Measurements from ENCODE around the gene DACT2. TPM values are rescaled to one million over a fixed set of nuclear protein-coding genes. Genes with fewer than 3 reads are reported as not detected.

The DACT2 gene
- total and polyA plus RNA-seq, 2 of the 8 experiments (the other 6 are each of a cell fraction or from before 2014, with no cell fraction given), result 2.9 to 3.1 TPM

DNA sequence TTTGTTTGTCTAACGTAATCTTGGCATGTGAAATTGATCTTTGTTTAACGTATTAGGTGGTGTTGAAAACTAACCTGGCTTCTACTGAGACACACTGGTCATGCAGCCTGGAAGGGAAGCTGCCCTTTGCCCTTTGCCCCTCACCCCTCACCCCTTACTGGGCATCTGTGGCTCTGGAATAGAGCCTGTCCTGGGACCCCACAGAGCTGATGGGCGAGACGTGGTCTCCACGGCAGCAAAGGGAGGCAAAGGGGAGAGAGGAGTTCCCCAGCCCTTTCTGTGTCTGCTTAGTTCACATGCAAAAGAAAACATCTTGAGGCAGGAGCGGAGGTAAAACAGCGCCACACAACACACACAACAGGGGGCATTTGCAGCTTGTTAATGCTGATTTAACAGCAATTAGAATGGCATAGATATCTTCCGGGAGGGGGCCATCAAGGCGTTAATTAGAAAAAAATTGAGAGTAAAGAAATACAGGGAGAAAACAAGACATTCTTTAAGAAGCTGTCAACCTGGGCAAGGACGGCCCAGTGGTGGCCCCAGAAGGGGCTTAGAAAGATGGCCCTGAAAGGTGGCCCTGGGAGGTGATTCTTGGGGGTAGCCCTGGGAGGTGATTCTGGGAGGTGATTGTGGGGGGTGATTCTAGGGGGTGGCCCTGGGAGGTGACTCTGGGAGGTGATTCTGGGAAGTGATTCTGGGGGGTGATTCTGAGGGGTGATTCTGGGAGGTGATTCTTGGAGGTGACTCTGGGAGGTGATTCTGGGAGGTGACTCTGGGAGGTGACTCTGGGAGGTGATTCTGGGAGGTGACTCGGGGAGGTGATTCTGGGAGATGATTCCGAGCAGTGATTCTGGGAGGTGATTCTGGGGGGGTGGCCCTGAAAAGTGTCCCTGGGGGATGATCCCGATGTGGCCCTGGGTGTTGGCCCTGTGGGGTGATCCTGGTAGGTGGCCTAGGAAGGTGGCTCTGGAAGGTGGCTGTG, 44.5 kb upstream of the DACT2 start:
- TF ChIP-seq SIRT6 (IDR thresholded peaks at IDR 0.05; ENCODE audit: low read length) (no peak), KDM1A (IDR thresholded peaks at IDR 0.05; ENCODE audit: borderline replicate concordance, low read length) (no peak), SP4 (IDR thresholded peaks at IDR 0.05; ENCODE audit: low read length) (no peak), RFX5 (IDR thresholded peaks at IDR 0.05; ENCODE audit: borderline replicate concordance, low read depth, low read length) (no peak), ZNF274 (IDR thresholded peaks at IDR 0.05; ENCODE audit: borderline replicate concordance, extremely low read depth, low read length) (no peak), PHF8 (conservative IDR thresholded peaks at IDR 0.05; ENCODE audit: low read depth, low read length) (no peak)
- TF ChIP-seq, protein P1, sequence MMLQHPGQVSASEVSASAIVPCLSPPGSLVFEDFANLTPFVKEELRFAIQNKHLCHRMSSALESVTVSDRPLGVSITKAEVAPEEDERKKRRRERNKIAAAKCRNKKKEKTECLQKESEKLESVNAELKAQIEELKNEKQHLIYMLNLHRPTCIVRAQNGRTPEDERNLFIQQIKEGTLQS (IDR thresholded peaks at IDR 0.05; ENCODE audit: insufficient read depth, low read depth, low read length), result no peak
- Histone ChIP-seq H2AK5ac (ENCODE audit: low read depth, low read length) (no peak overlapping the region), H3K27me3 (replicated peaks in 1 of 4; ENCODE audit: control insufficient read depth in 3 of 4, extremely low read depth in 1 of 4, insufficient read depth in 3 of 4, low read length in 3 of 4) (no peaks in the 10 kb centered on the region), H3K23ac (ENCODE audit: insufficient read length) (no peak overlapping the region), H3K4me1 (replicated peaks in 1 of 4; ENCODE audit: control insufficient read depth in 3 of 4, insufficient read depth in 4 of 4, low read length in 3 of 4) (peaks cover 0 to 3% (median 0%) of the 10 kb centered on the region in 4 experiments; a peak in 2 of 7 replicates), H3K4me2 (ENCODE audit: insufficient read depth in 1 of 2, low read depth in 2 of 2, low read length in 2 of 2) (no peak overlapping the region), H3K14ac (ENCODE audit: insufficient read length) (no peak overlapping the region), H3K9me3 (ENCODE audit: insufficient read depth in 2 of 2, low read depth in 1 of 2, low read length in 1 of 2) (peaks cover 0 to 4% of the 10 kb centered on the region in 2 experiments; a peak in 1 of 4 replicates), H3K18ac (ENCODE audit: extremely low read depth, low read length) (no peak overlapping the region; the same call in 1 of the 2 replicates), H2BK20ac (ENCODE audit: low read length) (no peak overlapping the region), H3K27ac (ENCODE audit: low read depth, low read length) (no peak overlapping the region), H2AFZ (ENCODE audit: low read length) (no peak overlapping the region), H3K36me3 (ENCODE audit: control insufficient read depth in 2 of 4, insufficient read depth in 4 of 4, low read length in 3 of 4) (no peaks in the 10 kb centered on the region; a peak in 1 of 8 replicates), H2BK120ac (replicated peaks; ENCODE audit: low read depth, low read length) (no peak overlapping the region), H3K79me2 (ENCODE audit: control insufficient read depth in 1 of 2, insufficient read depth in 2 of 2, low read length in 2 of 2) (no peaks in the 10 kb centered on the region), H3K4me3 (ENCODE audit: extremely low read depth in 1 of 4, insufficient read depth in 2 of 4, low read depth in 3 of 4, low read length in 4 of 4) (no peak overlapping the region), H3K79me1 (ENCODE audit: low read depth, low read length) (no peaks in the 10 kb centered on the region), H4K8ac (ENCODE audit: extremely low read depth, insufficient read depth, low read length) (no peak overlapping the region), H3K23me2 (ENCODE audit: low read depth, low read length) (no peaks in the 10 kb centered on the region), H3K9ac (replicated peaks in 1 of 4; ENCODE audit: extremely low read depth in 1 of 4, low read depth in 3 of 4, low read length in 3 of 4) (no peak overlapping the region), H2BK5ac (ENCODE audit: low read depth, low read length) (no peak overlapping the region), H4K20me1 (replicated peaks in 1 of 2; ENCODE audit: control insufficient read depth in 1 of 2, insufficient read depth in 2 of 2, low read length in 2 of 2) (no peaks in the 10 kb centered on the region), H2BK12ac (ENCODE audit: low read depth, low read length) (no peak overlapping the region), H3K56ac (replicated peaks; ENCODE audit: insufficient read length, low read depth, low read length) (no peak overlapping the region), H4K91ac (replicated peaks; ENCODE audit: insufficient read length, low read length) (no peak overlapping the region), H4K5ac (ENCODE audit: insufficient read length, low read depth, low read length) (no peak overlapping the region), H2BK15ac (ENCODE audit: low read length) (no peak overlapping the region), H3K4ac (replicated peaks; ENCODE audit: insufficient read length, low read depth, low read length) (no peak overlapping the region)
- POLR2A ChIA-PET (ENCODE audit: partially characterized antibody), result interaction anchor here (1.2 kb wide), 1 partner anchor 179 kb away, joined by 4 read pairs; no protein-coding TSS in a partner anchor
- CTCF ChIA-PET (ENCODE audit: partially characterized antibody), result no interaction called here
- FAIRE-seq (no peak), DNase-seq (ENCODE audit: low read depth in 1 of 2, low spot score in 2 of 2) (no peak)
- WGBS, 2 experiments (ENCODE audit: extremely low coverage in 1 of 2, insufficient coverage in 1 of 2, insufficient read length in 1 of 2, insufficient replicate concordance in 2 of 2, low coverage in 1 of 2, low lambda C conversion rate in 2 of 2, missing lambda C conversion rate in 1 of 2), result 79% methylated on average over 13 of the region's 13 CpGs; no CpG with 5 or more reads in 1 of the 2 experiments
